Measurements from ENCODE around the gene CADPS2. TPM values are rescaled to one million over a fixed set of nuclear protein-coding genes. Genes with fewer than 3 reads are reported as not detected.
A peak's percentile ranks its signal among the peaks of the same experiment; 100 is the strongest.

CADPS2 gene
- total and polyA plus RNA-seq, 2 donors (not counting 3 experiments of a cell fraction or from before 2014, with no cell fraction given) = 9.5 to 22.6 TPM

DNA sequence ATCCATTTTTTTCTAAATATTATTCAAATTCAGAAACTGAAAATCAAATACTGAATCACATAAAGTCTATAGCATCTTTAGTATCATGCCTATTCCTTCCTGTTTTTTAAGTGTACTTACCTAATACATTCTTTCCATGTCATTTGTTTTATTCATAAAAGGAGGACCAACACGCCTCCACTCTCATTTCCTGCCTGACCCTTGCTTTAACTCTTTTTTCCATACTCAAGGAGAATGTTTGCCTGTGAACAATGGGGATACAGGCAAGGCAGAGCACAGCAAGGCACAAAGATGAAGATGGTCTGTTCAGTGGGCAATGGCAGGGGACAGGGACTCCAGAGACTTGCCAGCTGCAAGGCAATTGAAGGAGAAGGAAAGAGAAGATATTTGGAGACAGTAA is 460.5 kb downstream of the CADPS2 start:
- POLR2A ChIA-PET = no interaction called here
- DNase-seq (ENCODE audit: low read depth, low spot score) (peak; percentile 60), FAIRE-seq (no peak)

More for the DNA sequence above, 460.5 kb downstream of the CADPS2 start:
- H3K4me2 ChIP-seq (ENCODE audit: insufficient read depth, low read length) = no peak overlapping the region
- no peaks in the 10 kb centered on the region for H4K20me1 ChIP-seq (replicated peaks; ENCODE audit: control insufficient read depth, extremely low read depth, insufficient read depth, low read length)
- H3K9ac ChIP-seq (replicated peaks; ENCODE audit: extremely low read depth, insufficient read depth, low read length) = no peak overlapping the region
- H3K27ac ChIP-seq (ENCODE audit: insufficient read depth, low read depth, low read length) = no peak overlapping the region
- H3K4me3 ChIP-seq (replicated peaks in 1 of 3; ENCODE audit: insufficient read depth in 1 of 3, low read depth in 1 of 3, low read length in 3 of 3) = no peak overlapping the region
- no peaks in the 10 kb centered on the region for H3K9me3 ChIP-seq (replicated peaks; ENCODE audit: control insufficient read depth, insufficient read depth, low read length)
- TF ChIP-seq JUN (IDR thresholded peaks at IDR 0.05; ENCODE audit: borderline replicate concordance, insufficient read depth, insufficient read length, low read depth) = no peak
- no peak for TF ChIP-seq EZH2 (IDR thresholded peaks at IDR 0.05; ENCODE audit: borderline replicate concordance, low read depth, low read length, severe bottlenecking)
- TF ChIP-seq, protein P1, sequence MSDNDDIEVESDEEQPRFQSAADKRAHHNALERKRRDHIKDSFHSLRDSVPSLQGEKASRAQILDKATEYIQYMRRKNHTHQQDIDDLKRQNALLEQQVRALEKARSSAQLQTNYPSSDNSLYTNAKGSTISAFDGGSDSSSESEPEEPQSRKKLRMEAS (IDR thresholded peaks at IDR 0.05; ENCODE audit: insufficient read depth, insufficient read length) = no peak
- TF ChIP-seq FOS (IDR thresholded peaks at IDR 0.05; ENCODE audit: borderline replicate concordance, insufficient read depth, low read length) = no peak
- no peak for TF ChIP-seq GATA2 (IDR thresholded peaks at IDR 0.05; ENCODE audit: insufficient read depth, insufficient read length, low read depth, low read length)
- TF ChIP-seq POLR2AphosphoS5 (IDR thresholded peaks at IDR 0.05; ENCODE audit: insufficient read depth, low read depth, low read length) = no peak
- TF ChIP-seq POLR2A (IDR thresholded peaks at IDR 0.05; ENCODE audit: low read depth, low read length) = no peak
- TF ChIP-seq, protein P2, sequence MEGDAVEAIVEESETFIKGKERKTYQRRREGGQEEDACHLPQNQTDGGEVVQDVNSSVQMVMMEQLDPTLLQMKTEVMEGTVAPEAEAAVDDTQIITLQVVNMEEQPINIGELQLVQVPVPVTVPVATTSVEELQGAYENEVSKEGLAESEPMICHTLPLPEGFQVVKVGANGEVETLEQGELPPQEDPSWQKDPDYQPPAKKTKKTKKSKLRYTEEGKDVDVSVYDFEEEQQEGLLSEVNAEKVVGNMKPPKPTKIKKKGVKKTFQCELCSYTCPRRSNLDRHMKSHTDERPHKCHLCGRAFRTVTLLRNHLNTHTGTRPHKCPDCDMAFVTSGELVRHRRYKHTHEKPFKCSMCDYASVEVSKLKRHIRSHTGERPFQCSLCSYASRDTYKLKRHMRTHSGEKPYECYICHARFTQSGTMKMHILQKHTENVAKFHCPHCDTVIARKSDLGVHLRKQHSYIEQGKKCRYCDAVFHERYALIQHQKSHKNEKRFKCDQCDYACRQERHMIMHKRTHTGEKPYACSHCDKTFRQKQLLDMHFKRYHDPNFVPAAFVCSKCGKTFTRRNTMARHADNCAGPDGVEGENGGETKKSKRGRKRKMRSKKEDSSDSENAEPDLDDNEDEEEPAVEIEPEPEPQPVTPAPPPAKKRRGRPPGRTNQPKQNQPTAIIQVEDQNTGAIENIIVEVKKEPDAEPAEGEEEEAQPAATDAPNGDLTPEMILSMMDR (IDR thresholded peaks at IDR 0.05; ENCODE audit: extremely low read depth in 1 of 2, insufficient read depth in 1 of 2, low read depth in 1 of 2, low read length in 2 of 2) = no peak
- TF ChIP-seq MYC (IDR thresholded peaks at IDR 0.05; ENCODE audit: low read depth, low read length) = no peak
- CTCF ChIA-PET = no interaction called here
- no peak overlapping the region for H2AFZ ChIP-seq (ENCODE audit: low read depth, low read length)
- H3K4me1 ChIP-seq (ENCODE audit: control insufficient read depth, extremely low read depth, insufficient read depth, low read length) = peaks cover 8% of the 10 kb centered on the region
- dilution Hi-C loops (cut with MboI; ENCODE audit: extremely low pct_ligation_motif_present, low sequenced_read_pairs) (no loop called here), intact Hi-C loops (cut with micrococcal nuclease) (no loop called here)
- H3K9me1 ChIP-seq (replicated peaks; ENCODE audit: control insufficient read depth, extremely low read depth, insufficient read depth, low read length) = no peaks in the 10 kb centered on the region
- BruUV-seq (replicated peaks) = no TSS peak
- no peaks in the 10 kb centered on the region for H3K27me3 ChIP-seq (ENCODE audit: control insufficient read depth in 2 of 2, insufficient read depth in 2 of 2, low read length in 2 of 2)
- no peaks in the 10 kb centered on the region for H3K79me2 ChIP-seq (ENCODE audit: control insufficient read depth, insufficient read depth, low read length)
- H3K36me3 ChIP-seq (ENCODE audit: control insufficient read depth in 2 of 2, extremely low read depth in 1 of 2, insufficient read depth in 2 of 2, low read length in 2 of 2) = no peaks in the 10 kb centered on the region
